GM10847 (cell line): ENCODE measurements around the gene RABGAP1L.

ENCODE experiments used
- POLR2A ChIP-seq: IDR thresholded peaks from 2 replicates; pipeline ENCODE4 v1.6.1; 2011; ENCODE audit not compliant: insufficient read length; ENCODE audit errors: extremely low read depth

The RABGAP1L gene

DNA sequence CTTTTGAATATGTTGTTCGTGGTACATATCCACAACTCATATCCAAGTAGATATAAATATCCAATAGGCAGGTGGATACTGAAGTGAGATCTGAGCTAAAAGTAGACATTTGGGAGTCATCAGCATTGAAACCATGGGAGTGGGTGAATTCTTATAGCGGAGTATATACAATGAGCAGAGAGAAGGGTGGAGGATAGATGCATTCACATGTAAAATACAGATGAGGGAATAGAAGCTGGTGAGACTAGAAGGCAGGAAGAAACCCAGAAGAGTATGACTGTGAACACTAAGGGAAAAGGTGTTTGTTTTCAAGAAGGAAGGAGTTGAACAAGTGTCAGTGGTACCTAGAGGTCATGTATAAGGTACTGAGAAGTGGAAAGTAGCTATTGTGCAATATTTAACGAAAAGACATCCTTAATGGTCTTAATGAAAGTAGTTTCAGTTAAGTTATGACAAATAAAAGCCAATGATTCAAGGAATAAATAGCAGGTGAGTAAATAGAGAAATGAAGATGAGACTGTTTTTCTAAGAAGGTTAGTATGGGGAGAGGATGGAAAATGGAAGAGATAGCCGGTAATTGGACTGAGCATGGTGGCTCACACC lies 658.8 kb downstream of the RABGAP1L start:
- no peak for TF ChIP-seq POLR2A

DNA sequence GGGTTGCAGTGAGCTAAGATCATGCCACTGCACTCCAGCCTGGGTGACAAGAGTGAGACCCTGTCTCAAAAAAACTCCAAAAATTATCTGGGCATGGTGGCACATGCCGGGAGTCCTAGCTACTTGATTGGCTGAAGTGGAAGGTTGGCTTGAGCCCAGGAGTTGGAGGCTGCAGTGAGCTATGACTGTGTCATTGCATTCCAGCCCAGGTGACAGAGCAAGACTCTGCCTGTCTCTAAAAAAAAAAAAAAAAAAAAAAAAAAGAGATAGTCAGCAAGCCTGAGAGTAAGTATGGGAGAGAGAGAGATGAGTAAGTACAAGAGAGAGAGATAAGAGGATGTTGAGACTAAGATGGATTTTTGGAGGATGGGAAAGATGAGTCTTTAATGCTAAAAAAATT lies 659.6 kb downstream of the RABGAP1L start:
- TF ChIP-seq POLR2A: no peak

DNA sequence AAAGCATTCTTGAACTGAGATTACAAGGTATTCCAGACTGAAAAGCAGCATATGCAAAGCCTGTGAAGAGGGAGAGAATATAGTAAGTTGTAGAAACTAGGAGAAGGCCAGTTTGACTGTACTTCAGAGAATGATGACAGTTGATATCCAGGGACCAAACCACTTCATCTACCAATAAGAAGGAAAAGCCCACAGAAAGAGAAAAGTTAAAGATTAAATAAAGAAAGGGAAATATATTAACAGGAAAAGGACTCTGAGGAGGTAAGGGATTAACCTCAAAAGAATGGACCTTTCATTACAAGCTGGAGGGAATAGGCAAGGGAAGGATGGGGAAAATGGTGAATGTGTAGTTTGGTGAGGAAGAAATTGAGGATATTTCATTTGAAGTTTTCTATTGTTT lies 660.3 kb downstream of the RABGAP1L start:
- TF ChIP-seq POLR2A: no peak

DNA sequence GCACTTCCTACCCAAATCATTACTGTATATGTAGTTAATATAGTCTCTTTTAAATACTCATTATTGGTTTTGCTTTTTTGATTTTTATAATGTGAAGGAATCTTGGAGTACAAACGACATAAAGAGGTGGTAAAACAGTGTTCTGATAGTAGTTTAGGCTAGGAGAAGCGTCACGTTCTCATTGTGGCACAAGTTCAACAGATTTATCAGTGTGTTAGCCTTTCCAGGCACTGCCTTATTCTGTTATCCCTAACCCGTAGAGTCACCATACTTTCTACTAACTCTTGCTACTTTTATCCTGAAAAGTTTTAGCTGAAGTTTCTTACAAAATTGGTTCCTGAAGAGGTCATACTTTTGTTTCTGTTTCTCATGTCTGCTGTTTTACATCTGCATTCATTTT lies 665.8 kb downstream of the RABGAP1L start:
- no peak for TF ChIP-seq POLR2A

DNA sequence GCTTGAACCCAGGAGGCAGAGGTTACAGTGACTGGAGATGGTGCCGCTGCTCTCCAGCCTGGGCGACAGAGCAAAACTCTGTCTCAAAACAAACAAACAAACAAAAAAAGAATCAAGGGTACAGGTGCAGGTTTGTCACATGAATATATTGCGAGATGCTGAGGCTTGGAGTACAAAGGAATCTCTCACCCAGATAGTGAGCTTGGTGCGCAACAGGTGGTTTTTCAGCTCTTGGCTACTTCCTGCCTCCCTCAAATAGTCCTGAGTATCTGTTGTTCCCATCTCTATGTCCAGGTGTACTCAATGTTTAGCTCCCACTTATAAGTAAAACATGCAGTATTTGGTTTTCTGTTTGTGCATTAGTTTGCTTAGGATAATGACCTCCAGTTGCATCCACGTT lies 666.5 kb downstream of the RABGAP1L start:
- no peak for TF ChIP-seq POLR2A

DNA sequence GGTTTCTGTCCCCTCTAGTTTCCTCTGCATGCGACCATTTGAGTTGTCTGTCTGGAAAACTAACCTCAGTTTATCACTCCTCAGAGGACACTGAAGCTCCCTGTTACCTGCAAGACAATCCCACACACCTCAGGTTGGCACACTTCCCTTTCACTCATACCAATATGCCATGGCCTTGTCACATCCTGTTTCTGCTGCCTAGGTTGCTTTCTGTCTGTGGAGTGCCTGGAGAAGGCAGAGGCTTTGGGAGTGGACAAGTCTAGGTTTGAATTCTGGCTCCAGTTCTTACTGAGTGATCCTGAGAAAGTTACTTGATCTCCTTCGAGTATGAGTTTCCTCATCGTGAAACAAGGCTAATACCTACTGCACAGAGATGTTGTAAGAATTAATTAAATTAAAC lies 668.9 kb downstream of the RABGAP1L start:
- TF ChIP-seq POLR2A: no peak

DNA sequence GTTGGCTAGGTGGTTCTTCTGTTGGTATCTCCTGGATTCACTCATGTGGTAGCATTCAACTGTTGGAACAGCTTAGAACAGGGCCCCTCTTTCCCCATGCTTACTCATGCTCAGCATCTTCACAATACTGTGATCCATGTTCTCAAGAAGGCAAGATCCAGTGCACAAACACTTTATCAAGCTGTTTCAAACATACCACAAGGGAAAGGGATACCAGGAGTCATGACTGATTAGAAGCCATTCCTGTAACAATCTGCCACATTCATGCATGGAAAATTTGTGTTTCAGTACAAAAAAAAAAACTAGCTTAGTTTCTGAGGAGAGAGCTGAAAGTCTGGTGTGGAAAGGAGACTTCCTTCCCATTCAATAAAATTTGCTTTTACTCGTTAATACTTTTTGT lies 670.7 kb downstream of the RABGAP1L start:
- TF ChIP-seq POLR2A: no peak

DNA sequence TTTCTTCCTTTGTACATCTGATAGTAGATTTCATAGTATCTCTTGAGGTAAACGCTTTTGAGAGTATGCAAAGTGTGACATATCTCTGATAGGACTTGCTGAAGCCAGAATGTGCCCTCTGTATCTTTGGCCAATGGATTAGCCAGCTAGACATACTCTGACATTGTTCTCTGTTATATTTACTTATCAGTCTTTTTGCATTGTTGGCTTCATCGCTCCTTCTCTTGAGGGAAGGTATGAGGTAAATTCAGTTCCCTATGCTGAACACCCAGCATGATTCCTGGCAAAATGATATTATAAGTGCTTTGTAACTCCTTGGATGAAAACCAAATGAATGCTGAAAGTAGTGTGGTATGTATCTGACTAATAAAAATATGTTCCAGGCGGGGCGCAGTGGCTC lies 677.2 kb downstream of the RABGAP1L start:
- no peak for TF ChIP-seq POLR2A

DNA sequence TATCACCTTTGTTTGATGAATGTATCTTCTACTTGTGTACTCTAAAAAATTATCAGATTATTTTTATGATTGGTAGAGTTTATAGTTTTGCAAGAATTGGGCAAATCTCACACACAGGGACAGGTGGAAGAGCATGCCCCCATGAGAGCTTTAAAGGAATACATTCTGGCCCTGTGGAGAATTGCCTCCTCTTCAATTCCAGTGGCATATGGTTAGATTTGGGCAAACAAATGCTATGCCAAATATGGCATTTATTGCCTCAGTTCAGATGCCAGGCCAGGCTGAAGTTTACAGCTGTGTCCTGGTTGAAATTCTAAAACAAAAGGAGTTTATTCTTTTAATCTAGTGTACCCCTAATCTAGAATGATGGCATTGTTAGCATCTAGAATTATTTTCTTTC lies 678.1 kb downstream of the RABGAP1L start:
- TF ChIP-seq POLR2A: no peak

DNA sequence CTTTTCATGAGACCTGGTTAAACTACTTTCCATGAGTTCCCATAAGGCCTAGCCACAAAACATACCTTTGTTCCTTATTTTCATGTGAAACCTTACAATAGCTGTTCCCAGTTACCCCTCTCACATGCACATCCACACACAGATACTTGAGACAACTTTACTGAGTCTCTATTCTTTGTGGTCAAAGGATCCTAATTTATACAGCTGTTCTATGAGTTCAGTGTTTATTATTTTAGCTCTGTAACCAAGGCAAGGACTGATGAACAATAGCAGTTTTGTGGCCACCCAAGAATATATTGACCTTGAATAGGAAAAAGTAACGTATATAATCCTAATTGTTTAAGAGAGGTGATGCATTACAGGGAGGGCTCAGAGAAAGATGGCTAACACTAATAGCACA lies 679.9 kb downstream of the RABGAP1L start:
- TF ChIP-seq POLR2A: no peak

DNA sequence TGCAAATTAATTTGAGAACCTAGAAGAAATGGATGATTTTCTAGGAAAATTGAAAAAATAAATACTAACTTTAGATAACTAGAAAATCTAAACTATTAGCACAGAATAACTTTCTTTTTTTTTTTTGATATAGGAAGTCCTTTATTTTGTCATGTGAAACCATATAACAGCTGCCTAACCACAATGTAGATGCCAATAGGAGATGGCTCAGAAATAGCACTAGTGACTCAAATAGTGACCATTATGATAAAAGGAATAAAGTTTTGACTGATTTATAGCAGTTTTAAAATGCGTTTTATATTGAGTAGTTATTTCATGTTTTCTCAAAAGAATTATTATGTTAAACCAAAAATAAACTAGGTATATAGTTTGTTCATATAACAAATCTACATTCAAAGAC lies 682.4 kb downstream of the RABGAP1L start:
- TF ChIP-seq POLR2A: no peak

DNA sequence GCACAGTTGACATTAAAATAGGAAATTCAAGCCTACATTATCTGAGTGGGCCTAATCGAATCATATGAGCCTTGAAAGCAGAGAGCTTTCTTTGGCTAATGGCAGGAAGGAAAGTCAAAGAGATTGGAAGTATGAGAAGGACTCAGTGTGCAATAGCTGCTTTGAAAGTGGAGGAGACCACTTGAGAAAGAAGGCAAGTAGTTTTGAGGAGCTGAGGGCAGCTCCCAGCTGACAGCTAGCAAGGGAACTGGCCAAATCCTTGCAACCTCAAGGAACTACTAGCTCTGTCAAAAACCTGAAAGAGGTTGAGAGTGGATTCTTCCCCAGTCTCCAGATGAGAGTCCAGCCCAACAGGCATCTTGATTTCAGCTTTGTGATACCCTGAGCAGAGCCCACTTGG lies 691.4 kb downstream of the RABGAP1L start:
- TF ChIP-seq POLR2A: no peak

DNA sequence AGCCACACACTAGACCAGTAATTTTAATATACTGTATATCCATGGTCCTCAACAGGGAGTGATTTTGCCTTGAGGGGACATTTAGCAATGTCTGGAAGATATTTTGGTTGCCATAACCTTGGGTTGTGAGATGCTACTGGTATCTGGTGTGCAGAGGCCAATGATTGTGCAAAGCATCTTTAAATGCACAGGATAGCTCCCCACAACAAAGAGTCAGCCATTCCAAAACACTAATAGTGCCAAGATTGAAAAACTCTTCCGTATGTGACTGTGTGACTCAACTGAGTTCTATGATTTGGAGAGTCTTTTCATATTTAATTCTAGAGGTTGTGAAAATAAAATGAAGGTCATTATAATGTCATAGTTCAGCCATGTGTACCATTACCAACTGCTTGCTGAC lies 699.0 kb downstream of the RABGAP1L start:
- no peak for TF ChIP-seq POLR2A

DNA sequence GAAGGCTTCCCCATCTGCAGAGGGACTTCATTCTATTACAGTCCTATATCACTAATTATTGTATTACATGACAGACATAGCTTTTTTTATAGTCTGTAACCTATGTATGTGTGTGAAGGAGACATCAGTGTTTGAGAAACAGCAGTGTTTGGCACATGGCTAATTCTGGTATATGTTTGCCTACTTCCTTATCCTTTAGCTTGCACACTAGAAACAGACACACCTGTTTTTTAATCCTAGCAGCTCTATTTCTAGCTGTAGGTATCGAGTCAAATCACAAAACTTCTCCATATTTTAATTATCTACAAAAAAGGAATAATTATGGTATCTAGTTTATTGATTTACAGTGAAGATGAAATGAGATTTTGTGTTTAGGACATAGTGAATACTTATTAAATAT lies 711.0 kb downstream of the RABGAP1L start:
- TF ChIP-seq POLR2A: no peak

DNA sequence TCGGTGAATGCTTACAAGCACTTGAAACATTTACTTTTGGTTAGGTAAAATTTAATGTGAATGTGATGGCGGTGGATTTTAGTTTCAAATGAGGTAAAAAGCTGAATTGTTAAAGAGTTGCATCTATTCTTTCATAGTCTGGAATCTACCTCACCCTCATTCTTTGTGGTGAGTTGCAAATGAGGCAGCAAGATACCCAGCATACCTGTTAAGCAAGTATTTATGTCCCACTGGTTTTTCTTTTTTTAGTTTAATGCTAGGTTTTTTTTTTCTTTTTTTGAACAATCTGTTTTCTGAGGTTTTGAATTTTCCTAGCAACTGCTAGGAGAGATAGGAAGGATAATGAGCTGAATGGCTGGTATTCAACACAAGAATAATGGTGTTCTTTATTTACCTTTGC lies 712.6 kb downstream of the RABGAP1L start:
- TF ChIP-seq POLR2A: no peak

DNA sequence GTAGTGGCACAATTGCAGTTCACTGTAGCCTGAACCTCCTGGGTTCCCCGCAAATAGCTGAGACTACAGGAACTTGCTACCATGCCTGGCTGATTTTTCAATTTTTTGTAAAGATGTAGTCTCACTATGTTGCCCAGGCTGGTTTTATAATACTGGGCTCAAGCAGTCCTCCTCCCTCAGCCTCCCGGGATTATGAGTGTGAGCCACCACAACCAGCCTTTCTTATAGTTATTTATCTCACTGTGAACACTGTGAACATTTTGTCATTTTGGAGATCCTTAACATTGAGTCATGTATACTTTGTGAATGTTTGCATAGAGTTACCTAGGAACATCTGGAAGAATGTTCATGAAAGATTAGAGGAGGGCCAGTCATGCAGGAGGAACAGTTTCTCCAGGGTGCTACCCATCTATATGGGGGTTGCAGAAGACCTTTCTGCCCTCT lies 713.3 kb downstream of the RABGAP1L start:
- TF ChIP-seq POLR2A: no peak

DNA sequence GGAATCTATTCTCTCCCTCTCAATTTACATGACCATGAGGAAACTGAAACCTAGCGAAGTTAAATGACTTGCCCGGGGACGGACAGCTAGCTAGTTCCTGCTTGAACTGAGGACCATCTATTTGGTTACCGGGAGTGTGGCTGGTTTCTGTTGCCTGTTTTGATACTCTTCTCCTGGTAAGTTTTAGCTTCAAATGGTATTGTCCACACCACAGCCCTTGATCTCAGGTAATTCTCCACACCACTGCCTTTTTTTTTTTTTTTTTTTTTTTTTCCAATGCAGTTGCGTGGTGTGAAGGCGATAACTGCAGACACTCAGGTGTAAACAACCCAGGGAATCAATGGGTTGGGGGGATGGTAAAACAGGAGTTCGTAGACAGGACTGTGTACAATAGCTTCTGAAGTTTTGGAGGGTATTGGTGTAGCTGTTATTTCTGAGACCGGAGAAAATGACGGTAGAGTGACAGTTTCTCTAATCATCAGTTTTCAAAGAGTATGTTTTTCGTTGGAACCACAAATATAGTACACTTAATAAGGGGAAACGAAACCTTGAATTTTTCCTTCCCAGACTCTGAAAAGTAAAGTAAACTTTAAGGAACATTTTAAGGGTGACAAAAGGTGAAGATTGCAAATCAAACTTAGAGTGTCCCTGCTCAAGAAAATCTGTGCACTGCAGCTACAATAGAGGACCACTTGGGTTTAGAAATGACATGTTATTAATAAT lies 715.2 kb downstream of the RABGAP1L start:
- no peak for TF ChIP-seq POLR2A
